Activated CD4-positive, alpha-beta T cell treated with anti-CD3 and anti-CD28 coated beads for 36 hours (primary cell): Measurements from ENCODE around the gene HAGH. TPM values are rescaled to one million over a fixed set of nuclear protein-coding genes. Genes with fewer than 3 reads are reported as not detected.
A peak's percentile ranks its signal among the peaks of the same experiment; 100 is the strongest.

Experiments used
- ATAC-seq: fragments of 200-7000 bp; cut with Tn5 transposase; one replicate; pipeline ENCODE4 v1.10.0; 2021; ENCODE audit warnings: mild to moderate bottlenecking, moderate library complexity
- CTCF ChIA-PET: fragments of 350-600 bp; sonication (Branson Sonifier 250); formaldehyde crosslinking; loops from one replicate; lab custom pipeline; 2021; ENCODE audit warnings: antibody characterized with exemption; lab: Charles Lee
- POLR2A ChIA-PET: fragments of 350-600 bp; sonication (Branson Sonifier 250); formaldehyde crosslinking; loops from one replicate; lab custom pipeline; 2021; ENCODE audit warnings: antibody characterized with exemption, inconsistent platforms; lab: Charles Lee
- DNase-seq: peaks from one replicate; pipeline ENCODE4 v3.0.0-alpha.2; 2020
- H3K27ac Mint-ChIP-seq: one replicate; pipeline ENCODE4 v1.8.0; 2021; ENCODE audit warnings: mixed read lengths
- H3K27me3 Mint-ChIP-seq: one replicate; pipeline ENCODE4 v1.8.0; 2021; ENCODE audit warnings: mixed read lengths
- H3K36me3 Mint-ChIP-seq: one replicate; pipeline ENCODE4 v1.8.0; 2021; ENCODE audit warnings: low read depth, mixed read lengths
- H3K4me1 Mint-ChIP-seq: one replicate; pipeline ENCODE4 v1.8.0; 2021; ENCODE audit warnings: mixed read lengths
- H3K4me3 Mint-ChIP-seq: one replicate; pipeline ENCODE4 v1.8.0; 2021; ENCODE audit warnings: mild to moderate bottlenecking, moderate library complexity, mixed read lengths
- H3K9me3 Mint-ChIP-seq: one replicate; pipeline ENCODE4 v1.8.0; 2021; ENCODE audit warnings: low read depth, mixed read lengths
- intact Hi-C, 2 experiments: fragments of 100-400 bp; cut with DNase I in 1 of 2; cut with micrococcal nuclease in 1 of 2; formaldehyde crosslinking; loops; one replicate each; pipeline versions ENCODE4 v1.14.2 to v1.15.1; 2022 to 2024; cut with DNase I, micrococcal nuclease
- total RNA-seq, 2 experiments: library from RNA; stranded (reverse); gene quantifications; one replicate each; pipeline ENCODE4 v1.2.3, GENCODE V29; 2021

HAGH gene
- total RNA-seq, 2 experiments from 2014 or later: 20.9 to 25.0 TPM

DNA sequence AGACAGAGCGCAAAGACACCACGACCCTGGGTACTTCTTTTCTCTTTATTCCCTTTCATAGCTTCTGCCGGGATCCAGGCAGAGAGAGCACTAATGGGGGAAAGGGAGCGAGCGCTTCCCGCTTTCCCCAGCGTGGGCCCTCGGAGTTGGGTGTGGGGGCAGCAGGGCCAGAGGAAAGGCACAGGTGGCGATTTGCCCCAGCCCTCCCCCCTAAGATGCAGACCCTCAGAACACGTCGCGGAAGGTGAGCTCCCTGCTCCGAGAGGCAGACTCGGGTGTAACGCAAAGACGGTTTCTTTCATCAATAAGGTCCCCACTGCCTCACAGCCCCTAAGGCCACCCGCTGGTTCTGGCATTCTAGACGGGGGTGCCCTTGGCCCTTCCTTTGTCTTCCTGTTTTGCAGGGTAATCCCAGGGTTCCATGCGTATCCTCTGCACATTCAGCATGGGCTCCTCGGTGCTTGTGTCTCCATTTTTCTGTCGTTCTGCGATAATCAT lies 54.7 kb downstream of the HAGH start:
- H3K4me1 Mint-ChIP-seq: peaks cover 9% of the 10 kb centered on the region
- no peak for ATAC-seq
- H3K36me3 Mint-ChIP-seq: peaks cover 22% of the 10 kb centered on the region
- H3K4me3 Mint-ChIP-seq: peak overlapping the region; percentile 94
- H3K9me3 Mint-ChIP-seq: no peaks in the 10 kb centered on the region
- intact Hi-C loops: loop anchor here (1.0 to 5.0 kb wide), 11 partner anchors 65 to 1090 kb away; partner anchors contain the start of genes GNPTG (in 1 of the 2), JMJD8 (in 1 of the 2), MAPK8IP3 (in 1 of the 2) and MLST8 (in 1 of the 2)
- H3K27me3 Mint-ChIP-seq: no peaks in the 10 kb centered on the region
- ChIA-PET CTCF (interaction anchor here (1.3 to 2.0 kb wide), 2 partner anchors 11 to 64 kb away, joined by 4 to 16 read pairs; partner anchors contain the start of genes NUBP2 and SPSB3), POLR2A (interaction anchor here (1.4 to 5.2 kb wide), 2 partner anchors 11 to 193 kb away, joined by 3 to 39 read pairs; partner anchors contain the start of genes NUBP2, RPS2 and SPSB3)
- H3K27ac Mint-ChIP-seq: peak overlapping the region; percentile 99
- DNase-seq: no peak

DNA sequence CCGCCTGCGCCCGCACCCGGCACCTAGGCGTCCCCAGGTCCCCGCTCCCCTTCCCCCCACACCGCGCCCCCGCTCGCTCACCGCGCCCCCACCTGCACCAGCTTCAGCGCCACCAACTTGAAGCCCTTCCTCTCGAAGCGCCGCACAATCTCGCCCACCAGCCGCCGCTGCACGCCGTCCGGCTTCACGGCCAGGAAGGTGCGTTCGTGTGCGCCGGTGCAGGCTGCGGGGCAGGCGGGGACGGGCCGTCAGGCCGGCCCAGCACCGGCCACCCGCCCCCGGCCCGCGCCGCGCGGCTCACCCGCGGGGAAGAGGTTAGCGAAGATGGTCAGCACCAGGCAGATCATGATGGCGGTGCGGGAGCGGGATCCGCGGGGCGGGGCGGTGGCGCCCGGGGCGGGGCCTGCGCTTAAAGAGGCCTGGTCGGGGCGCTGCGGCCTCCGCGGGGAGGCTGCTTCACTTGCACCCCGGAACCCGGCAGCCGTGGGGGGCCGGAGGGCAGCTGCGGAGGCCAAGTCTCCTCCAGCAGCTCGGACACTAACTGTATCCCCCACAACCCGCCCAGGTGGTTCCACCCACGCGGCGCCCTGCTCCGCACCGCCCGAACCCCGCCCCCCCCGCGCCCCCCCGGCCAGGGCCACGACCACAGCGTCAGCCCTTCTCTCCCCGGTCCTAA lies 55.3 kb downstream of the HAGH start, which contains the start of gene NME3:
Gene NME3 (minus strand): TSS at position 356 of the 676 bp plus-strand sequence. CDS start 9 bp downstream, at position 347.
- POLR2A ChIA-PET: interaction anchor here (5.2 kb wide), 1 partner anchor 11 kb away, joined by 39 read pairs; the partner anchor contains the start of genes NUBP2 and SPSB3
- Mint-ChIP-seq H3K27ac (peak within 1 kb of the TSS; percentile 99), H3K27me3 (no peaks in the 10 kb centered on the region), H3K4me1 (peaks cover 9% of the 10 kb centered on the region), H3K36me3 (peaks cover 18% of the 10 kb centered on the region), H3K9me3 (no peaks in the 10 kb centered on the region), H3K4me3 (peak within 1 kb of the TSS; percentile 94)
- ATAC-seq: peak; percentile 53
- intact Hi-C loops: loop anchor here (1.0 to 5.0 kb wide), 6 partner anchors 64 to 1089 kb away; partner anchors contain the start of genes GNPTG (in 1 of the 2), JMJD8 (in 1 of the 2), MAPK8IP3 (in 1 of the 2) and STUB1 (in 1 of the 2)
- DNase-seq: peak; percentile 88
- CTCF ChIA-PET: interaction anchor here (0.5 to 2.0 kb wide), 3 partner anchors 11 to 384 kb away, joined by 3 to 16 read pairs (median 4); partner anchors contain the start of genes NUBP2, SPSB3 and TRAF7

DNA sequence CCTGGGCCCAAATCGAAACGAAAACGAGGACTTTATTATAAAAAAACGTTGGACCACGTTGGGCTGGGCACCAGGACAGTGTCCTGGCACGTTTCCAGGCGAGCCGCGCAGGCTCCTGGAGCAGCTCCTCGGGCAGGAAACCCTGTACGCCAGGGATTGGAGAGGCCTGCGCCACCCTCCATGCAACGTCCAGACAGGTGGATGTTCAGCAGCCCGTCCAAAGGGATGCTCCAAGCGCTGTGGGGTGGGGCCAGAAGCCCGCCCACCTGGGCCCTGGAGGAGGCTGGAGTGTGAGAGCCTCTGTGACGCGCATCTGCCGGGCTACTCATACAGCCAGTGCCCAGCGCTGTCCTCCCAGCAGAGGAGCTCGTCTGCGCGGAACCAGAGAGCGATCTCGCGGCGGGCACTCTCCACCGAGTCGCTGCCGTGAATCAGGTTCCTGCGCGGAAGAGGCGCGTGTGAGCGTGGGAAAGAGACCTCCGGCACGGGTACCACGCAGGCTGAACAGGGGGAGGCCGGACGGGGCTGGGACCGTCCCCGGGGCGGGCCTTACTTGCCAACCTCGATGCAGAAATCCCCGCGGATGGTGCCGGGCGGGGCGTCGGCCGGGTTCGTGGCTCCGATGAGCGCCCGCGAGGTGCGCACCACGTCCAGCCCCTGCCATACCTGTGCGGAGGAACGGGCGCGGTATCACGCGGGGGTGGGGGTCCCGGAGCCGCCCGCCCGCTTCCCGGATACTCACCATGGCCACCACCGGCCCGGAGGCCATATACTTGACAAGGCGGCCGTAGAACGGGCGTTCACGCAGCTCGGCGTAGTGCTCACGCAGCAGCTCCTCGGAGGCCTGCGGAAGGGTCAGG lies 56.1 kb downstream of the HAGH start:
- POLR2A ChIA-PET: interaction anchor here (0.8 to 5.2 kb wide), 3 partner anchors 12 to 195 kb away, joined by 3 to 39 read pairs (median 4); partner anchors contain the start of genes NUBP2, RPS2 and SPSB3
- intact Hi-C loops: loop anchor here (1.0 to 5.0 kb wide), 6 partner anchors 63 to 1088 kb away; partner anchors contain the start of genes GNPTG (in 1 of the 2), JMJD8 (in 1 of the 2), MAPK8IP3 (in 1 of the 2) and STUB1 (in 1 of the 2)
- ATAC-seq (peak; percentile 27), DNase-seq (peak; percentile 76)
- CTCF ChIA-PET: interaction anchor here (0.5 to 1.0 kb wide), 2 partner anchors 12 to 385 kb away, joined by 3 to 4 read pairs; partner anchors contain the start of genes NUBP2, SPSB3 and TRAF7
- Mint-ChIP-seq H3K27ac (peak overlapping the region; percentile 84), H3K9me3 (no peaks in the 10 kb centered on the region), H3K4me3 (peak overlapping the region; percentile 94), H3K4me1 (peaks cover 9% of the 10 kb centered on the region), H3K36me3 (peaks cover 18% of the 10 kb centered on the region), H3K27me3 (no peaks in the 10 kb centered on the region)

DNA sequence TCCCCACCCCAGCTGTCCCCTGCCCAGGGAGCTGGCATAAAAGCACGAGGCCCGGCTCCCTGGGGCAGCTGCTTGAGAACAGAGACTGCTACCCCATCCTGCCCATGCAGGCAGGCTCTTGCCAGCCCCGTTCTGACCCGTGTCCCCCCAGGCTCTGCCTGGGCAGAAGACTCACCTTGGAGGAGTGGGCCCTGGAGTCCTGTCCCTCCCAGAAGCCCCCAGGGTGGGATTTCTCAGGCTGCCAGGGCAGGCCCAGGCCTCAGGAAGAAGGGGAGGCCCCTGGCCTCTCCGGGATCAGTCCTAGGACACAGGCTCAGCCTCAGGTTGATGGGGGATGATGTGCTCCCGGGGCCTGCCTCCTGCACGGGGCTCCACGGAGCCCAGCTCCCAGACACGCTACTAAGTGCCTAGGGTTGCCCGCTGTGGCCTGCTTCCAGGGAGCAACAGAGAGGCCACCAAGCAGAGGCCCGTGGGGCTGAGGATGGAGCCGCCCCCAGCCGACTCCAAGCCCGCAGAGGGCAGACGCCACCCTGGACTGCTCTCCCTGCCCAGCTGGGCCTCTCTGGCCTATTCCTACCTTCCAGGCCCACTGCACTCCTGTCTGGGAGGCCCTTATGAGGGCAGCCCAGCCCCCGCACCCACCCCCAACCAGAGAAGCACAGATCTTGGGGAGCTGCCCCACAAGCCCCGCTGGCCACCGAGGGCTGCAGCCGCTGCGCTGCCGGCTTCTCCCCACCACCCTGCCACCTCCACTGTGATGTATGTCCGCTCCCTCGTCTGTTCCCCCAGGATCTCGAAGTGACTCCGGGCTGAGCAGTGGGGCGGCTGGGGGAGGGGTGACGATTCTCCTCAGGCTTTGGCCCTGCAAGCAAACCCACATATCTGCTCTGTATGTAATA lies 57.0 kb downstream of the HAGH start:
- Mint-ChIP-seq H3K36me3 (peaks cover 20% of the 10 kb centered on the region), H3K4me1 (peaks cover 7% of the 10 kb centered on the region), H3K27ac (peak overlapping the region; percentile 33), H3K27me3 (no peaks in the 10 kb centered on the region), H3K4me3 (peak overlapping the region; percentile 94), H3K9me3 (no peaks in the 10 kb centered on the region)
- no peak for DNase-seq
- POLR2A ChIA-PET: interaction anchor here (0.8 to 5.2 kb wide), 4 partner anchors 13 to 196 kb away, joined by 3 to 39 read pairs (median 4); partner anchors contain the start of genes NUBP2, RPS2 and SPSB3
- CTCF ChIA-PET: interaction anchor here (1.0 kb wide), 1 partner anchor 13 kb away, joined by 4 read pairs; the partner anchor contains the start of genes NUBP2 and SPSB3
- ATAC-seq: no peak
- intact Hi-C loops: loop anchor here (5.0 kb wide), 4 partner anchors 62 to 1087 kb away; partner anchors contain the start of genes GNPTG (in 1 of the 2), JMJD8 (in 1 of the 2), MAPK8IP3 (in 1 of the 2) and STUB1 (in 1 of the 2)

DNA sequence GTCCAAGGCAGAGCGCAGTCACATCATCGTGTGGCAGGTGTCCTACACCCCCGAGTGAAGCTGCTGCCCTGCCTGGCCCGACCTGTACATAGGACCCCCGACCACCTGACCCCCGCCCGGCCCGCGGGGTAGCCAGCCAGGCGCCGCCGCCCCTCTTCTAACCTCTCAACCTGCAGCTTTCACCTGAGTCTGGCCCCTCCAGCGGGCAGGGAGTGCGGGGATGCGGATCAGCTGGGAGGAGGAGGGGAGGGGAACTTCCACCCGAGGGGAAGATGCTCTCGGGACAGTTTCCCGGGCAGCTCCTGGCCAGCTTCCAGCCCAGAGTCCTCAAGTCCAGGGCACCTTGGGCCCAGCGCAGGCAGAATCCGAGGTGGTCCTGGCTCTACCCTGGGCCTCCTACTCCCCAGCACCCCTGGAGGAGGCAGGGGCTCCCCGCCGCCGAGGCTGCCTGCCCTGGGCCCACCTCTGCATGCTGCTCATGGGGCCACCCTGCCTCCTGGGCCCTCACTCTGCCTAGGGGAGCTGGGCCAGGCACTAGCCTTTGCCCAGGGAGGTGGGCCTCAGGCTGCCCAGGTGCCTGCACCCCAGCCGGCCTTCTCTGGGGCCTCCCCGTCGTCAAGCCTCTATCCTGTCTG lies 57.7 kb downstream of the HAGH start:
- ATAC-seq: no peak

DNA sequence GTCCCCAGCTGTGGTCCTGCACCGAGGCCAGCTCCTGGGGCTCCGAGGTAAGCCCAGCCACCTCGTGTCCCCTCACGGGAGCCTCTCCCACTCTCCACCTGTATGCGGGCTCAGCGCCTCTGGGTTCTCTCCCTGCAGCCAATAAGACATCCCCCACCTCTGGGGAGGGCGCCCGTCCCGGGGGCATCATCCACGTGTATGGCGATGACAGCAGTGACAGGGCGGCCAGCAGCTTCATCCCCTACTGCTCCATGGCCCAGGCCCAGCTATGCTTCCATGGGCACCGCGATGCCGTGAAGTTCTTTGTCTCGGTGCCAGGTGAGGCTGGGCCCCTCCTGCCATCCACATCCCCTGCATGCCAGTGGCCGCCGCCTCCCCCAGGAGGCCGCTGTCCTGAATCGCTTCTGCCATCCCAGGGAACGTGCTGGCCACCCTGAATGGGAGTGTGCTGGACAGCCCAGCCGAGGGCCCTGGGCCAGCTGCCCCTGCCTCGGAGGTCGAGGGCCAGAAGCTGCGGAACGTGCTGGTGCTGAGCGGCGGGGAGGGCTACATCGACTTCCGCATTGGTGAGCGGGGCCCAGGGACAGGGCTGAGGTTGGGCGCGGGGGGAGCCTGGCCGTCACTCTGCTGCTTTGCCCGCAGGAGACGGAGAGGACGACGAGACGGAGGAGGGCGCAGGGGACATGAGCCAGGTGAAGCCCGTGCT lies 58.4 kb downstream of the HAGH start:
- H3K4me1 Mint-ChIP-seq: peaks cover 7% of the 10 kb centered on the region
- H3K27ac Mint-ChIP-seq: no peak overlapping the region
- CTCF ChIA-PET: no interaction called here
- POLR2A ChIA-PET: interaction anchor here (1.2 kb wide), 1 partner anchor 14 kb away, joined by 4 read pairs; the partner anchor contains the start of genes NUBP2 and SPSB3
- DNase-seq (no peak), ATAC-seq (no peak)
- H3K4me3 Mint-ChIP-seq: no peak overlapping the region
- no peaks in the 10 kb centered on the region for H3K9me3 Mint-ChIP-seq
- intact Hi-C loops: no loop called here
- peaks cover 20% of the 10 kb centered on the region for H3K36me3 Mint-ChIP-seq
- no peaks in the 10 kb centered on the region for H3K27me3 Mint-ChIP-seq

More for the DNA sequence above, 57.7 kb downstream of the HAGH start:
- H3K36me3 Mint-ChIP-seq: peaks cover 20% of the 10 kb centered on the region
- H3K4me3 Mint-ChIP-seq: no peak overlapping the region
- no peaks in the 10 kb centered on the region for H3K9me3 Mint-ChIP-seq
- no peaks in the 10 kb centered on the region for H3K27me3 Mint-ChIP-seq
- ChIA-PET POLR2A (interaction anchor here (1.2 kb wide), 1 partner anchor 14 kb away, joined by 4 read pairs; the partner anchor contains the start of genes NUBP2 and SPSB3), CTCF (no interaction called here)
- peaks cover 7% of the 10 kb centered on the region for H3K4me1 Mint-ChIP-seq
- no peak overlapping the region for H3K27ac Mint-ChIP-seq
- intact Hi-C loops: no loop called here
- no peak for DNase-seq

DNA sequence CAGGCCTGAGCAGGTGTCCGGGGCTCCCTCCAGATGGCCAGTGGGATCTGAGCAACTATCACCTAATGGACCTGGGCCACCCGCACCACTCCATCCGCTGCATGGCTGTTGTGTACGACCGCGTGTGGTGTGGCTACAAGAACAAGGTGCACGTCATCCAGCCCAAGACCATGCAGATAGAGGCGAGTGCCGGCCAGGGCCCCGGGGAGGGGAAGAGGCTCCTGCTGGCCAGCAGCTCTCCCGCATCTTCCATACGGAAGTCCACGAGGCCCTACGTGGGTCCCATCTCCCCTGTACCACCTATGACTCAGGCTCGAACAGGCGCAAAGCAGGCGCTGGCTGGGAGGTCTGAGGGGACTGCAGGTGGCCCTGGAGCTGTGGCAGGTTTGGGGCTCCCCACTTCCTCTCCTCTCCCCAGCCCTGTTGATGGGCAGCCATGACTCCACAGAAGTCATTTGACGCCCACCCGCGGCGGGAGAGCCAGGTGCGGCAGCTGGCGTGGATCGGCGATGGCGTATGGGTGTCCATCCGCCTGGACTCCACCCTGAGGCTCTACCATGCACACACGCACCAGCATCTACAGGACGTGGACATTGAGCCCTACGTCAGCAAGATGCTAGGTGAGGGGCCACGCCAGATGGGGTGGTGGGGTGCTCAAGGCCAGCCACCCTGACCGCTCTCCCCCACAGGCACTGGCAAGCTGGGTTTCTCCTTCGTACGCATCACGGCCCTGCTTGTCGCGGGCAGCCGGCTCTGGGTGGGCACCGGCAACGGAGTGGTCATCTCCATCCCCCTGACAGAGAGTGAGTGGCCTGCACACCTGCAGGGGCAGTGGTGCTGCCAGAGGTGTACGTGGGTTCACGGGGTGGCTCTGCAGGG lies 59.3 kb downstream of the HAGH start:
- ChIA-PET POLR2A (interaction anchor here (0.6 kb wide), 1 partner anchor 109 kb away, joined by 3 read pairs; no protein-coding TSS in a partner anchor), CTCF (no interaction called here)
- DNase-seq (no peak), ATAC-seq (no peak)
- H3K4me3 Mint-ChIP-seq: no peak overlapping the region
- intact Hi-C loops: no loop called here
- H3K4me1 Mint-ChIP-seq: peaks cover 7% of the 10 kb centered on the region
- H3K27ac Mint-ChIP-seq: no peak overlapping the region
- no peaks in the 10 kb centered on the region for H3K9me3 Mint-ChIP-seq
- H3K27me3 Mint-ChIP-seq: no peaks in the 10 kb centered on the region
- H3K36me3 Mint-ChIP-seq: peaks cover 18% of the 10 kb centered on the region

DNA sequence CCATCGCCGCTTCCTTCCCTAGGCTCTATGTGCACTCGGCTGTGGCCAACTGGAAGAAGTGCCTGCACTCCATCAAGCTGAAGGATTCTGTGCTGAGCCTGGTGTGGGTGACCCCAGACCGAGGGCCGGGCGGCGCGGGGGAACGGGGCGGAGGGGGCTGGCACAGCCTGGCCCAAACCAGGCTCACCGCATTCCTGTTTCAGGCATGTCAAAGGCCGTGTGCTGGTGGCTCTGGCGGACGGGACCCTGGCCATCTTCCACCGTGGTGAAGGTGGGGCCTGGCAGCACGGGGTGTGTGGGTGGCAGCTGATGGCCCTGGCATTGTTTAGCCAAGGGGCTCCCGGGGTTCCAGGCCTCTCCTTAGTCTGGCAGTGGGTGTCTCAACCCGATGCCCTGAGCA lies 59.9 kb downstream of the HAGH start:
- H3K27me3 Mint-ChIP-seq: no peaks in the 10 kb centered on the region
- peaks cover 7% of the 10 kb centered on the region for H3K4me1 Mint-ChIP-seq
- H3K4me3 Mint-ChIP-seq: no peak overlapping the region
- no peak overlapping the region for H3K27ac Mint-ChIP-seq
- DNase-seq (no peak), ATAC-seq (no peak)
- no peaks in the 10 kb centered on the region for H3K9me3 Mint-ChIP-seq
- POLR2A ChIA-PET: no interaction called here
- intact Hi-C loops: no loop called here
- peaks cover 11% of the 10 kb centered on the region for H3K36me3 Mint-ChIP-seq
- CTCF ChIA-PET: no interaction called here
